Gastroesophageal sphincter (tissue), 4 donors: ENCODE results near the gene U2AF1L4. TPM values are rescaled to one million over a fixed set of nuclear protein-coding genes. Genes with fewer than 3 reads are reported as not detected.

Source experiments
- ATAC-seq: fragments of 150-250 bp; one replicate; pipeline ENCODE4 v1.9.1; 2016; ENCODE audit warnings: mild to moderate bottlenecking, moderate library complexity
- H3K27ac ChIP-seq, 4 donors: fragments of 200-600 bp; sonication (generic) in 3 of 4; 1 replicate in 3 of 4; 2 replicates in 1 of 4; pipeline ENCODE4 v1.5.1; 2016 to 2019
- H3K27me3 ChIP-seq: fragments of 200-600 bp; sonication (generic); one replicate; pipeline ENCODE4 v1.5.1; 2019
- H3K36me3 ChIP-seq, 2 donors: fragments of 200-600 bp; sonication (generic); one replicate each; pipeline ENCODE4 v1.5.1; 2019; ENCODE audit warnings: control low read depth in 1 of 2
- H3K4me1 ChIP-seq, 3 donors: fragments of 200-600 bp; sonication (generic); 1 replicate in 2 of 3; 2 replicates in 1 of 3; pipeline ENCODE4 v1.5.1; 2016 to 2019; ENCODE audit warnings: control low read depth in 2 of 3
- H3K4me3 ChIP-seq, 2 donors: fragments of 200-600 bp; sonication (generic); one replicate each; pipeline ENCODE4 v1.5.1; 2019; ENCODE audit warnings: mild to moderate bottlenecking in 1 of 2, moderate library complexity in 1 of 2
- H3K9me3 ChIP-seq, 3 donors: fragments of 200-600 bp; sonication (generic); one replicate each; pipeline ENCODE4 v1.5.1; 2017 to 2019; ENCODE audit warnings: control low read depth in 2 of 3
- CTCF ChIP-seq, 4 experiments: fragments of 200-600 bp in 2 of 4; fragments of 450-650 bp in 2 of 4; sonication (generic) in 1 of 4; IDR thresholded peaks; one replicate each; pipeline ENCODE4 v1.5.1; 2017 to 2019; ENCODE audit warnings: antibody characterized with exemption in 4 of 4, mild to moderate bottlenecking in 2 of 4, moderate library complexity in 2 of 4
- EP300 ChIP-seq: sonication (generic); formaldehyde crosslinking; IDR thresholded peaks from one replicate; pipeline ENCODE4 v1.6.1; 2017; ENCODE audit warnings: antibody characterized with exemption, mild to moderate bottlenecking
- POLR2A ChIP-seq, 2 donors: fragments of 450-650 bp; IDR thresholded peaks; one replicate each; pipeline ENCODE4 v1.6.1; 2017; ENCODE audit warnings: antibody characterized with exemption in 2 of 2, mild to moderate bottlenecking in 2 of 2, moderate library complexity in 1 of 2
- POLR2AphosphoS5 ChIP-seq: sonication (generic); formaldehyde crosslinking; IDR thresholded peaks from one replicate; pipeline ENCODE4 v1.6.1; 2017; ENCODE audit warnings: antibody characterized with exemption
- WGBS, 2 donors: methylation state at CpG; one replicate each; pipeline ENCODE4 v1.1.5; 2018; ENCODE audit warnings: low coverage in 1 of 2; 5-methylcytosine and 5-hydroxymethylcytosine counted together
- total RNA-seq, 4 donors: library from RNA; depleted of rRNA; stranded (reverse); fragments of >200 nt; gene quantifications; one replicate each; pipeline ENCODE4 v1.1.0, GENCODE V29; 2016

The U2AF1L4 gene
- total RNA-seq, 4 donors from 2014 or later, result 7.5 to 29.3 (median 23.7) TPM

DNA sequence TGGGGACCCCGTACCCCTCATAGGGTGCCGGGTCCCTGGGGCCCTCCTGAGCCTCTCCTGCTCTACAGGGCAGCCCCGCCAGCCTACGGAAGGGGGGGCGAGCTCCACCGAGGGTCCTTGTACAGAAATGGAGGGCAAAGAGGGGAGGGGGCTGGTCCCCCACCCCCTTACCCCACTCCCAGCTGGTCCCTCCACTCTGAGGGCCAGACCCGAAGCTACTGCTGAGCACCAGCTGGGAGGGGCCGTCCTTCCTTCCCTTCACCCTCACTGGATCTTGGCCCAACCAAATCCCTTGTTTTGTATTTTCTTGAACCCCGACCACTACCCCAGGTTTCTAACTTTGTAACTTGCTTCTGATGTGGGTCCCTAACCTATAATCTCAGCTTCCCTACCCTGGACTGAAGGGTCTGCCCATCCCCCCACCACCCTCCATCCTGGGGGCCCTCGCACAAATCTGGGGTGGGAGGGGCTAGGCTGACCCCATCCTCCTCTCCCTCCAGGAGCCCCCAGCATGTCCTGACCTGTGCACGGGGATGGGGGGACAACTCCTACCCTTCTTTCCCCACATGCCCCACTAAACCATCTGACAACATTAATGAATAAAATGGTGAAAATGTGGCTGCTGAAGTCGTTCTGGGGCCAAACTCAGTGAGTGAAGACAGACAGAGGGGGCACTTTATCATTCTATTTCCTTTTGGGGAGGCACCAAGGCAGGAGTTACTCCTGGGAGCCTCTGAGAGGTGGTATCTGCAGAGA lies 43.2 kb upstream of the U2AF1L4 start:
- ATAC-seq, result no peak
- no peaks in the 10 kb centered on the region for H3K4me1 ChIP-seq
- no peak overlapping the region for H3K27ac ChIP-seq
- H3K36me3 ChIP-seq, result peaks cover 0 to 42% of the 10 kb centered on the region in 2 donors
- no peak for TF ChIP-seq EP300
- no peak for TF ChIP-seq CTCF (IDR thresholded peaks at IDR 0.05)
- no peak for TF ChIP-seq POLR2AphosphoS5
- no peak for TF ChIP-seq POLR2A (IDR thresholded peaks at IDR 0.05)
- WGBS, 2 donors, result 57% methylated on average over 2 of the region's 12 CpGs; no CpG with 5 or more reads in 1 of the 2 donors
- H3K9me3 ChIP-seq, result no peaks in the 10 kb centered on the region
- no peak overlapping the region for H3K4me3 ChIP-seq
- H3K27me3 ChIP-seq, result peaks cover 19% of the 10 kb centered on the region

GRCh38 chr19:35787227-35787799 lies 42.1 kb upstream of the U2AF1L4 start:
- Histone ChIP-seq H3K27me3 (peaks cover 11% of the 10 kb centered on the region), H3K9me3 (no peaks in the 10 kb centered on the region), H3K4me1 (no peaks in the 10 kb centered on the region), H3K4me3 (no peak overlapping the region), H3K36me3 (peaks cover 0 to 52% of the 10 kb centered on the region in 2 donors), H3K27ac (no peak overlapping the region)
- ATAC-seq, result no peak
- TF ChIP-seq CTCF (IDR thresholded peaks at IDR 0.05), result no peak
- TF ChIP-seq POLR2AphosphoS5, result no peak
- TF ChIP-seq EP300, result no peak
- TF ChIP-seq POLR2A (IDR thresholded peaks at IDR 0.05), result no peak
- WGBS, 2 donors, result no CpG with 5 or more reads among the region's 15 CpGs

DNA sequence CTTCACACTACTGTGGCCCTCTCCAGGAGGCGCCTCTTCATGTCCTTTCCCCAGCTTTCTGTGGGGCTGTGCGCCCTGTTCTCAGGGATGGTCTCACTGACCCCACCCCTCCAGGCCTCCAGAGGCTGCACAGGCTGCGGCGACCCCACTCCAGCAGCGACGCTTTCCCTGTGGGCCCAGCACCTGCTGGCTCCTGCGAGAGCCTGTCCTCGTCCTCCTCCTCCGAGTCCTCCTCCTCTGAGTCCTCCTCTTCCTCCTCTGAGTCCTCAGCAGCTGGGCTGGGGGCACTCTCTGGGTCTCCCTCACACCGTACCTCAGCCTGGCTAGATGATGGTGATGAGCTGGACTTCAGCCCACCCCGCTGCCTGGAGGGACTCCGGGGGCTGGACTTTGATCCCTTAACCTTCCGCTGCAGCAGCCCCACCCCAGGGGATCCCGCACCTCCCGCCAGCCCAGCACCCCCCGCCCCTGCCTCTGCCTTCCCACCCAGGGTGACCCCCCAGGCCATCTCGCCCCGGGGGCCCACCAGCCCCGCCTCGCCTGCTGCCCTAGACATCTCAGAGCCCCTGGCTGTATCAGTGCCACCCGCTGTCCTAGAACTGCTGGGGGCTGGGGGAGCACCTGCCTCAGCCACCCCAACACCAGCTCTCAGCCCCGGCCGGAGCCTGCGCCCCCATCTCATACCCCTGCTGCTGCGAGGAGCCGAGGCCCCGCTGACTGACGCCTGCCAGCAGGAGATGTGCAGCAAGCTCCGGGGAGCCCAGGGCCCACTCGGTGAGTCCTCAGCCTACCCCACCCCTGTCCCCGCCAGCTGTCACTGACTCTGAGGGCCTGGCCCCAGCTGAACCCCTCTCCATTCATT lies 41.3 kb upstream of the U2AF1L4 start:
- peaks cover 0 to 60% of the 10 kb centered on the region in 2 donors for H3K36me3 ChIP-seq
- TF ChIP-seq CTCF (IDR thresholded peaks at IDR 0.05), result no peak
- ATAC-seq, result no peak
- H3K4me1 ChIP-seq, result no peaks in the 10 kb centered on the region
- no peaks in the 10 kb centered on the region for H3K9me3 ChIP-seq
- 84 to 91% methylated on average over 5 to 12 of the region's 31 CpGs for WGBS, 2 donors
- no peak overlapping the region for H3K4me3 ChIP-seq
- H3K27me3 ChIP-seq, result peaks cover 4% of the 10 kb centered on the region
- no peak overlapping the region for H3K27ac ChIP-seq

- H3K36me3 ChIP-seq, result peaks cover 0 to 73% of the 10 kb centered on the region in 2 donors
- TF ChIP-seq POLR2A (IDR thresholded peaks at IDR 0.05) (no peak), POLR2AphosphoS5 (no peak), EP300 (no peak), CTCF (IDR thresholded peaks at IDR 0.05) (no peak)
- H3K4me3 ChIP-seq, result no peak overlapping the region
- H3K9me3 ChIP-seq, result no peaks in the 10 kb centered on the region
- WGBS, 2 donors, result 65% methylated on average over 4 of the region's 10 CpGs; no CpG with 5 or more reads in 1 of the 2 donors
- no peaks in the 10 kb centered on the region for H3K27me3 ChIP-seq
- no peaks in the 10 kb centered on the region for H3K4me1 ChIP-seq
- H3K27ac ChIP-seq, result no peak overlapping the region
- no peak for ATAC-seq
Observed at GRCh38 chr19:35785339-35785627, 40.1 kb upstream of the U2AF1L4 start.
